Immature natural killer cell (primary cell): ENCODE measurements around the gene GAPT. TPM values are rescaled to one million over a fixed set of nuclear protein-coding genes. Genes with fewer than 3 reads are reported as not detected.
"Not testable (repeated sequence)": the region's sequence is repeated elsewhere in the genome, so short reads cannot be mapped to it uniquely, and the experiment has no call there.

Experiments
- DNase-seq, 3 donors: peaks; one replicate each; pipeline ENCODE4 v3.0.0; 2022; ENCODE audit warnings: mixed read lengths in 1 of 3
- H3K27ac Mint-ChIP-seq, 6 donors: one replicate each; pipeline ENCODE4 v1.8.0; 2020; ENCODE audit warnings: mixed read lengths in 6 of 6, mild to moderate bottlenecking in 5 of 6, inconsistent platforms in 4 of 6, moderate library complexity in 3 of 6
- H3K27me3 Mint-ChIP-seq, 3 donors: one replicate each; pipeline ENCODE4 v1.8.0; 2020 to 2021; ENCODE audit warnings: low read depth in 3 of 3, mild to moderate bottlenecking in 3 of 3, mixed read lengths in 3 of 3, moderate library complexity in 3 of 3, inconsistent platforms in 1 of 3
- H3K36me3 Mint-ChIP-seq, 3 donors: one replicate each; pipeline ENCODE4 v1.8.0; 2020; ENCODE audit warnings: mixed read lengths in 3 of 3, inconsistent platforms in 2 of 3, mild to moderate bottlenecking in 2 of 3
- H3K4me1 Mint-ChIP-seq, 2 donors: one replicate each; pipeline ENCODE4 v1.8.0; 2020; ENCODE audit warnings: inconsistent platforms in 2 of 2, mild to moderate bottlenecking in 2 of 2, mixed read lengths in 2 of 2, moderate library complexity in 1 of 2
- H3K4me3 Mint-ChIP-seq, 5 donors: one replicate each; pipeline ENCODE4 v1.8.0; 2020; ENCODE audit warnings: mild to moderate bottlenecking in 5 of 5, mixed read lengths in 5 of 5, inconsistent platforms in 3 of 5, moderate library complexity in 3 of 5
- H3K9me3 Mint-ChIP-seq, 6 donors: one replicate each; pipeline ENCODE4 v1.8.0; 2020; ENCODE audit warnings: mild to moderate bottlenecking in 6 of 6, mixed read lengths in 6 of 6, inconsistent platforms in 4 of 6, moderate library complexity in 3 of 6
- polyA plus RNA-seq, 3 donors: library from polyadenylated mRNA; unstranded; fragments of 300-500 nt; fragmentation: Illumina TruSeq; gene quantifications; one replicate each; pipeline ENCODE4 v1.2.3, GENCODE V29; 2021

GAPT gene
- polyA plus RNA-seq, 3 donors from 2014 or later: 1.0 to 5.7 (median 2.9) TPM

DNA sequence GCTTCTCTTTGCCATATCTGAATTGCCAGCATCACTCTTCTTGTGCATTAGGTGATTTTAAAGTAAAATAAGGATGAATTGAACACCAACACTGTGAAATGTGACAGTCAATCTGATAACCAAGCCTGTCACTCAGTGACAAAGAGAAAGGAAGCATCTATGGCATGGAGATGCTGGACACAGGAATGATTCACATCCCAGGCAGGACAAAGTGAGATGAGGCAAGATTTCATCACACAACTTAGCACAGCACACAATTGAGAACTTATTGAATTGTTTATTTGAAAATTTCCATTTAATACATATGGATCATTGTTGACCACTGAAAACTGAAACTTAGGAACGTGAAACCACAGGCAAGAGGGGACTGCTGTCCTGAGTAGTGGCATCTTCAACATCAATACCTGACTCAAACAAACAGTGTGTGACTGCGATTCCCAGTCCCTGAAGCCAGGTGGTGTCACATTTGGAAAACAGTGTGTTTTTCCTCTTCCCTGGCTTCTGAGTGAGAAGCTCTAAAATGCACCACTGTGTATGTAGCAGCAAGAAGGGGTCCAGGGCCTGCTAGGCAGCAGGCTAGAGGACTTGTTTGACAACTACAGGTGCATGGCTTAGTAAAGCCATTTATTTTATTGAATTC lies 10.7 kb downstream of the GAPT start:
- Mint-ChIP-seq H3K27me3 (peaks cover 0 to 4% (median 2%) of the 10 kb centered on the region in 3 donors), H3K4me1 (peaks cover 0 to 9% of the 10 kb centered on the region in 2 donors), H3K9me3 (peaks cover 0 to 3% (median 0%) of the 10 kb centered on the region in 6 donors), H3K36me3 (no peaks in the 10 kb centered on the region), H3K4me3 (no peak overlapping the region), H3K27ac (no peak overlapping the region)
- DNase-seq: no peak

DNA sequence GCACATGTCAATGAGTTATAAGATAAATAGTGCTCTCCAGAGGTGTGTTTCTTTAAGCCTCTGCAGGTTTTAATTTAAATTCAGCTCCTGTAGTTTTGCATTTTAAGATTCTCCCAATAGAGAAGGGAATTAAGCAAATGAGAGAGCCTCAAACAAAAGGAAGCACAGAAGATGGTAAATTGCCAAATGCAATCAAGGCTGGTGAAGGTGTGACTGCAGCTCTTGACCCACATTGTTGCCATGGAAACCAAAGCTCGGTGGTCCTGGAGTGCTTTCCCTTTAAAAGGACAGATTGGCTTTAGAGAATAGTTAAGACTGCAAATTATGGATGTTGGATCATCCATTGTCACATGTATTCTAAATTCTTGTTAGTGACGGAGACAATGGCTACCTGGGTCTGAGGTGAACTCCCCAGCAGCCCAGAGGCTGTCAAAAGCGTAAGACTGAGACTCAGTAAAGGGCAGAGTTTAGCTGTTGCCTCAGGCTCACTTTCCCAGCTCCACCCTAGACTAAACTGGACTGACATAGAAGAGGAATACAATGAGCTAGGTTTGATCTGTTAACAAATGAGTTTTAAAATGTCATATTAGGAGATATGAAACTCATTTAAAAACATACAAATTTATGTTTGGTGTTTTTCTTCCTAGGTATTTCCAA lies 12.3 kb downstream of the GAPT start:
- H3K4me1 Mint-ChIP-seq: peaks cover 0 to 9% of the 10 kb centered on the region in 2 donors
- no peaks in the 10 kb centered on the region for H3K36me3 Mint-ChIP-seq
- no peak overlapping the region for H3K27ac Mint-ChIP-seq
- peaks cover 0 to 3% (median 0%) of the 10 kb centered on the region in 6 donors for H3K9me3 Mint-ChIP-seq
- peaks cover 2 to 6% (median 2%) of the 10 kb centered on the region in 3 donors for H3K27me3 Mint-ChIP-seq
- H3K4me3 Mint-ChIP-seq: no peak overlapping the region
- DNase-seq: no peak

DNA sequence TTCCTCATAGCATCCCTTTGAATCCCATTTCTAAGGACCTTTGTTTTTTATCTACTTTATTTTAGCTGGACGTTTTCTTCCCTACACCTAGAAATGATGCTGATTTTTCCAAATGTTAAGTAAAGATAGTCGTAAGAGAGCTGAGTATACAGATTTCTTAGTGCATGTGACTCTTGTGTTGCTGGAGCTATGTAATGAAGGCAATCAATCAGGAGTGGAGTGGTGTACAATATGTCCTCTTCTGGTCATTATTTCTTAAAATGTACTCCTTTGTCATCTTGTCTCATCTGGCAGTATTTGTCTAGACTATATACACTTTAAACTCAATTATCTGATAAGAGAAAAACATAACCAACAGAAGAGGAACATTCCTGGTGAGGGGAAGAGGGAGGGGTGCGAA lies 13.5 kb downstream of the GAPT start:
- Mint-ChIP-seq H3K27me3 (peaks cover 2 to 6% (median 2%) of the 10 kb centered on the region in 3 donors), H3K4me1 (peaks cover 0 to 3% of the 10 kb centered on the region in 2 donors), H3K27ac (no peak overlapping the region), H3K36me3 (no peaks in the 10 kb centered on the region), H3K4me3 (no peak overlapping the region), H3K9me3 (peaks cover 0 to 3% (median 0%) of the 10 kb centered on the region in 6 donors)
- no peak for DNase-seq

DNA sequence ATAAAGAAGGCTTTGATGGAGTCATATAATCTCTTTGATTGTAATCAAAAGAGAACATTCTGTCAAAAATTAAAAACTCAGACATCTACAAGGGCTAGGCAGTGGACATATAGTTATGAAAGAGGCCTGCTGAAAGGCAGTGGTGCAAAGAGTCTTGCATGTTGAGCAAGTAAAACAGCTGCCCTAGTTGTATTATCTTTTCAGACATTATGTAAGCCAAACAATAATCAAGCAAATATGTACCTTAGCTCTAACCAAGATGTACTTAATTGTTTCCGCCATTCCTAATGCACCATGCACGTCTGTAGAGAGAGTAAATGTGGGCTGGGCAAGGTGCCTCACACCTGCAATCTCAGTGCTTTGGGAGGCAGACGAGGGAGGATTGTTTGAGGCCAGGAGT lies 14.3 kb downstream of the GAPT start:
- H3K27me3 Mint-ChIP-seq: peaks cover 2 to 4% (median 2%) of the 10 kb centered on the region in 3 donors
- no peaks in the 10 kb centered on the region for H3K4me1 Mint-ChIP-seq
- H3K27ac Mint-ChIP-seq: no peak overlapping the region
- DNase-seq: no peak
- no peak overlapping the region for H3K4me3 Mint-ChIP-seq
- H3K9me3 Mint-ChIP-seq: peaks cover 0 to 3% (median 0%) of the 10 kb centered on the region in 6 donors
- H3K36me3 Mint-ChIP-seq: no peaks in the 10 kb centered on the region

DNA sequence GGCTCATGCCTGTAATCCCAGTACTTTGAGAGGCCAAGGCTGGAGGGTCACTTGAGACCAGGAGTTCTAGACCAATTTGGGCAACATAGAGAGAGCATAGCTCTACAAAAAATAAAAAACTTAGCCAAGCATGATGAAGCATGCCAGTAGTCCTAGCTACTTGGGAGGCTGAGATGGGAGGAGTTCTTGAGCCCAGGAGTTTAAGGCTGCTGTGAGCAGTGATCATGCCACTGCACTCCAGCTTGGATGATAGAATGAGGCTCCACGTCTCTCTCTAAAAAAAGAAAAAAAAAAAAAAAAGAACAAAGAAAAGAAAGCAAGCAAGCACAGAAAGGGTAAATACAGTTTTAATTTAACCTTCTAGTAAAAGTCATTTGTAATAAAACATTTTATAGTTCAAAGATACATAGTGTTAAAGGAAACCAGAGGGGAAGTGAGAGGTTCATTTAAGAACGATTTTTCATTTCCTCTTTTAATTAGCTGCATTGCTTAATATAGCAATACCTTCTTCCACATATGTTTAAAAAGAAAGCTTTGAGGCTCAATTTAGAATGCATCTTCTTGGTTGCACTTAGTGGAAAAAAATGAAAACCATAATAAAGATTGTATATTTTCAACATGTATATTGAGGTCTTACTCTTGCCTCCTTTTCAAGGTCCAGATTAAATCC lies 14.9 kb downstream of the GAPT start:
- Mint-ChIP-seq H3K27ac (no peak overlapping the region), H3K36me3 (no peaks in the 10 kb centered on the region), H3K4me3 (no peak overlapping the region), H3K27me3 (peaks cover 2 to 5% (median 2%) of the 10 kb centered on the region in 3 donors), H3K9me3 (peaks cover 0 to 2% (median 0%) of the 10 kb centered on the region in 6 donors), H3K4me1 (no peaks in the 10 kb centered on the region)
- DNase-seq: no peak

DNA sequence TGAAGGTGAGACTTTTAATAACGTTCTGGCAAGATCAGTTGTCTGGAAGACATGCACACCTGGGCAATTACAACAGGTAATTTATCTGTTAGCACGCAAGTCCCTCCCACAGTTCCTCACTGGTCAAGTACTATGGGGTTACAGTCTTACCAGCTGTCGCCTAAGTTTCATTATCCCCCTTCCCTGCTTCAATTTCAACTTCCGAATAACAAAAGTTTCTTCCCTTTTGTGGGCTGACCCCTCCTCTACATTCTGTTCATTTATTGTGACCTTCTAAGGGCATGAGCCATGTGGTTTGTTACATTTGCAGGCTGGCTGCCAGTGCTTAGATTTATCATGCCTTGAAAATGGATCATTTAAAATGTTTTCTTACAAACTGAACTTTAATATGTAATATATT lies 16.5 kb downstream of the GAPT start:
- peaks cover 0 to 1% (median 0%) of the 10 kb centered on the region in 6 donors for H3K9me3 Mint-ChIP-seq
- DNase-seq: no peak
- no peak overlapping the region for H3K27ac Mint-ChIP-seq
- peaks cover 0 to 6% (median 2%) of the 10 kb centered on the region in 3 donors for H3K27me3 Mint-ChIP-seq
- H3K4me3 Mint-ChIP-seq: no peak overlapping the region
- no peaks in the 10 kb centered on the region for H3K4me1 Mint-ChIP-seq
- no peaks in the 10 kb centered on the region for H3K36me3 Mint-ChIP-seq

DNA sequence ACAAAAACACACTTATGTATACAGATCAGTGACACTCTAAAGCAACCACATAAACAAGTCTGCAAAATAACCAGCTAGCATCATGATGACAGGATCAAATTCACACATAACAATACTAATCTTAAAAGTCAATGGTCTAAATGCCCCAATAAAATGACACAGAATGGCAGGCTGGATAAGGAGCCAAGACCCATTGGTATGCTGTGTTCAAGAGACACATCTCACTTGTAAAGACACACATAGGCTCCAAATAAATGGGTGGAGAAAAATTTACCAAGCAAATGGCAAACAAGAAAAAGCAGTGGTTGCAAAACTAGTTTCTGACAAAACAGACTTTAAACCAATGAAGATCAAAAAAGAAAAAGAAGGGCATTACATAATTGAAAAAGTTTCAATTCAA lies 26.0 kb downstream of the GAPT start:
- no peak for DNase-seq
- Mint-ChIP-seq H3K27ac (no peak overlapping the region), H3K9me3 (peaks cover 9 to 31% (median 18%) of the 10 kb centered on the region in 6 donors), H3K4me1 (no peaks in the 10 kb centered on the region), H3K4me3 (no peak overlapping the region), H3K36me3 (peaks cover 0 to 4% (median 3%) of the 10 kb centered on the region in 3 donors), H3K27me3 (peaks cover 0 to 3% (median 0%) of the 10 kb centered on the region in 3 donors)

DNA sequence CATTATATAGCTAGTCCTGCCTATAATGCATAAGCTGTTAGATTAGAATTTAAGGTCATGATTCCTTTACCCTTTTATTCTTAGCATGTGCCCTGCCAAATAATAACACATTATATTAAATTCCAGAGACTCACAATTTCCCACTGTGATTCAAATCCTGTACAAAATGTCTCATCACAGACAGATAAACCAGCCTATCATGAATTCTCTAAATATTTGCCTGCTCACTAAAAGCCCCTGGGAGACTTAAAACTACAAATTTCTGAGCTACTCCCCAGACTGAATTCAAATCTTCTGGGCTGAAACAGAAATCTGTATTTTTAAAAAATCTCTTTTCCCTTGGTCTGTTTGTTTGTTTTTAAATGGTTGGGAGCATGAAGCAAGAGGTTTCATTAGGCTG lies 32.7 kb downstream of the GAPT start:
- DNase-seq: no peak
- Mint-ChIP-seq H3K4me3 (no peak overlapping the region), H3K4me1 (no peaks in the 10 kb centered on the region), H3K27ac (no peak overlapping the region), H3K27me3 (peaks cover 0 to 1% (median 0%) of the 10 kb centered on the region in 3 donors), H3K36me3 (no peaks in the 10 kb centered on the region), H3K9me3 (peaks cover 0 to under 1% (median 0%) of the 10 kb centered on the region in 6 donors)

DNA sequence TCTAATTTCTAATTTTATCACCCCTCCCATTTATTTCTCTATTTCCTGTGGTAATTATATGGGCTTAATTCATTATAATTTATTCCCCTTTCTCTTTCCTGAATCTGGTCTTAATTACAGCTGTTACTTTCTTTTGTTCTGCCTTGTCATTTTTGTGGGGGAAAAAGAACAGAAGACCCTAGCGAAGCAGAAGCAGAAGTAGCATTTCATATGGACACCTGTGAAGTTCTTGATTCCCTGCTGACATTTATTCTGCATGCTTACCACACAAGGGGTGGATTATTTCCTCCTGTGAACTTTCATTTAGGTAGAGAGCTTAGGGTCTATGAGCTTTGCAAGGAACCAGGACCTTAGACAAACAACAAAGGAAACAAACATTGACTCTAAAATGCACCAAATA lies 33.3 kb downstream of the GAPT start:
- DNase-seq: no peak
- Mint-ChIP-seq H3K4me1 (no peaks in the 10 kb centered on the region), H3K9me3 (no peaks in the 10 kb centered on the region), H3K27ac (no peak overlapping the region), H3K4me3 (no peak overlapping the region), H3K36me3 (no peaks in the 10 kb centered on the region), H3K27me3 (peaks cover 0 to 1% (median 0%) of the 10 kb centered on the region in 3 donors)

DNA sequence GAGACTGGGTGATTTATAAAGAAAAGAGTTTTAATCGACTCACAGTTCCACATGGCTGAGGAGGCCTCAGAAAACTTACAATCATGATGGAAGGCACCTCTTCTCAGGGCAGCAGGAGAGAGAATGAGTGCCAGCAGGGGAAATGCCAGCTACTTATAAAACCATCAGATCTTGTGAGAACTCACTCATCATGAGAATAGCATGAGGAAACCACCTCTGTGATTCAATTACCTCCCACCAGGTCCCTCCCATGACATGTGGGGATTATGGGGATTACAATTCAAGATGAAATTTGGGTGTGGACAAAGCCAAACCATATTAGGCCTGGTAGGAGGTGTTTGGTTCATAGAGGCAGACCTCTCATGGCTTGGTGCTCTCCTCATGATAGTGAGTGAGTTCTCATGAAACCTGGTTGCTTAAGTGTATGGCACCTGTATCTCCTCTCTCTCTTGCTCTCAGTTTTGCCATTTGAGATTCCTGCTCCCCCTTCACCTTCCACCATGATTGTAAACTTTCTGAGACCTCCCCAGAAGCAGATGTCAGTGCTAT lies 39.8 kb downstream of the GAPT start:
- Mint-ChIP-seq H3K36me3 (no peaks in the 10 kb centered on the region), H3K9me3 (peaks cover 0 to 12% (median 8%) of the 10 kb centered on the region in 6 donors), H3K27ac (no peak overlapping the region), H3K4me1 (no peaks in the 10 kb centered on the region), H3K4me3 (no peak overlapping the region), H3K27me3 (peaks cover 0 to 1% (median 0%) of the 10 kb centered on the region in 3 donors)
- DNase-seq: no peak

DNA sequence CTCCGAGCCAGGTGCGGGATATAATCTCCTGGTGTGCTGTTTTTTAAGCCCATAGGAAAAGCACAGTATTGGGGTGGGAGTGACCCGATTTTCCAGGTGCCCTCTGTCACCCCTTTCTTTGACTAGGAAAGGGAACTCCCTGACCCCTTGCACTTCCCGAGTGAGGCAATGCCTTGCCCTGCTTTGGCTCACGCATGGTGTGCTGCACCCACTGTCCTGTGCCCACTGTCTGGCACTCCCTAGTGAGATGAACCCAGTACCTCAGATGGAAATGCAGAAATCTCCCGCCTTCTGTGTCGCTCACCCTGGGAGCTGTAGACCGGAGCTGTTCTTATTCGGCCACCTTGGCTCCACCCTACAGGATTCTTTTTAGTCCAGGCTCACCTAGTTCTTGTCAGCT lies 50.7 kb downstream of the GAPT start:
- not testable (repeated sequence) for H3K4me1 Mint-ChIP-seq, H3K4me3 Mint-ChIP-seq, DNase-seq, H3K36me3 Mint-ChIP-seq, H3K27me3 Mint-ChIP-seq, H3K27ac Mint-ChIP-seq
- H3K9me3 Mint-ChIP-seq: peaks cover 4 to 35% (median 9%) of the 10 kb centered on the region in 6 donors

DNA sequence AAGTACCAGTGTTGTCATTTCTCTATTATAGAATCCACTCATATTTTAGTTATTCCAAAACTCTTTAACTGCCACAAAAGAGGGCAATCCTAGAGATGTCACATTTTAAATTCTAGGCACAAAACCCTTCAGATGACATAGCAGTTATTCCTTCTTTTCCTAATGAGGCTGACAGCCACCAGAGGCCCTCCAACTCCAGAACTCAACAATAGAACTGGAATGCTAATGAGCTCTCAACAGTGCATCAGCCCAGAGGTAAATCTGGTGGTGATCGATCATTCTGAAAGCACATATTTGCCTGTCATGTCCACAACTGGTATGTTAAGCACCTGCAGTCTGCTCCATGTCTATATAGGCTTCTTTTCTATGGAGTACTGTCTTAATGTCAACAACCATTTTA lies 51.5 kb downstream of the GAPT start:
- Mint-ChIP-seq H3K36me3 (no peaks in the 10 kb centered on the region), H3K27ac (no peak overlapping the region), H3K4me1 (no peaks in the 10 kb centered on the region), H3K4me3 (no peak overlapping the region), H3K9me3 (peaks cover 4 to 34% (median 9%) of the 10 kb centered on the region in 6 donors), H3K27me3 (peaks cover 0 to 3% (median 0%) of the 10 kb centered on the region in 3 donors)
- no peak for DNase-seq

DNA sequence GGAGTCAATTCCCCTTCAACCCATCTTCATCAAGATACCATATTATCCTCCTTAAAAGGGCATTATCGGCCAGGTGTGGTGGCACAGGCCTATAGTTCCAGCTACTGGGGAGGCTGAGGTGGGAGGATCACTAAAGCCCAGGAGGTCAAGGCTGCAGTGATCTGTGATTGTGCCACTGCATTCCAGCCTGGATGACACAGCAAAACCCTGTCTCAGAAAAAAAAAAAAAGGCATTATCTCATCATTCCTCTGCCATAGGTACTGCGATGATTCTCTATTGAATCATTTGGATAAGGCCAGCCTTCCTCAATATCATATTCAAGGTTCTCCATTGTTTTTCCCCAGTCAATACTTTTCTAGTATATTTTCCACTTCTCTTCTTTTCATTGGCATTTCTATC lies 52.5 kb downstream of the GAPT start:
- Mint-ChIP-seq H3K4me1 (no peaks in the 10 kb centered on the region), H3K36me3 (no peaks in the 10 kb centered on the region), H3K9me3 (peaks cover 1 to 31% (median 9%) of the 10 kb centered on the region in 6 donors), H3K4me3 (no peak overlapping the region), H3K27me3 (peaks cover 0 to 3% (median 0%) of the 10 kb centered on the region in 3 donors), H3K27ac (no peak overlapping the region)
- DNase-seq: no peak

DNA sequence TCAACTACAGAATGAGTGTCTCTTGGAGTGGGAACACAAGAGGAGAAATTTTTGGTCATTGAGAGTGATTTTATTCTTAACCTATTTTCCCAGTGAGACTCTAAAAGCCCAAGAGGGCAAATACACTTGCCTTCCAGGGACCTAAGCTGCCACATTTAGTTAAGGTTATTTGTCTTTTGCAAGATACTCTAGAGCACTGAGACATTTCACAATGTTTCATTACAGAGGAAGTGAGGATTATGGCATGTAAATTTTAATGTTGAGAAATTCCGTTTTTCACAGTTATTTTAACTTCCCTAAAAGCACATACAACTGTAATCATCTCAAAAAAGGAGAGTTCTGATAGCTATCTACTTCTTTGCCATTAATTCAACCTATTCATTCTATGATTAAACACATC lies 53.0 kb downstream of the GAPT start:
- H3K9me3 Mint-ChIP-seq: peaks cover 1 to 30% (median 9%) of the 10 kb centered on the region in 6 donors
- no peak overlapping the region for H3K27ac Mint-ChIP-seq
- no peak for DNase-seq
- H3K36me3 Mint-ChIP-seq: no peaks in the 10 kb centered on the region
- H3K4me1 Mint-ChIP-seq: no peaks in the 10 kb centered on the region
- no peak overlapping the region for H3K4me3 Mint-ChIP-seq
- H3K27me3 Mint-ChIP-seq: peaks cover 0 to 3% (median 0%) of the 10 kb centered on the region in 3 donors
